ENCODE results near the gene PLCH2.

The PLCH2 gene

DNA sequence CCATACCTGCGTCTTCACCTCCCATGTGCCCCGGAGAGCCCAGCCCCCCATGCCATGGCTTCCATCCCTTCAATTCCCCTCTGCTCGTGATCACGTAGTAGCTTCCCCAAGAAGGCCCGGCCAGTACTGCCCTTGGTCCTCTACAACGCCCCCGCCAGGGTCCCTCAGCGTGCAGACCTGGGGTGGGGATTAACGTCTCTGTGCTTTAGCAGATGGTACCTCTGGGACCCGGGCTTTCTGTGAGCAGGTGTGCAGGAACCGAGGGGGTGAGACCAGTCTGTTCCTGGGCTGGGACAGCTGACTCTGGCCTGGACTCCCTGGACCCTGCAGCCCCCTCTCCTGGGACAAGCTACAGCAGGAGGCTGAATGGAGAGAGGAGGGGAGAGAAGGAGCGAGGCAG, 1.2 kb downstream of the PLCH2 start:
- DNase-seq (ENCODE audit: insufficient read length, low spot score) = no peak
- FAIRE-seq = no peak

DNA sequence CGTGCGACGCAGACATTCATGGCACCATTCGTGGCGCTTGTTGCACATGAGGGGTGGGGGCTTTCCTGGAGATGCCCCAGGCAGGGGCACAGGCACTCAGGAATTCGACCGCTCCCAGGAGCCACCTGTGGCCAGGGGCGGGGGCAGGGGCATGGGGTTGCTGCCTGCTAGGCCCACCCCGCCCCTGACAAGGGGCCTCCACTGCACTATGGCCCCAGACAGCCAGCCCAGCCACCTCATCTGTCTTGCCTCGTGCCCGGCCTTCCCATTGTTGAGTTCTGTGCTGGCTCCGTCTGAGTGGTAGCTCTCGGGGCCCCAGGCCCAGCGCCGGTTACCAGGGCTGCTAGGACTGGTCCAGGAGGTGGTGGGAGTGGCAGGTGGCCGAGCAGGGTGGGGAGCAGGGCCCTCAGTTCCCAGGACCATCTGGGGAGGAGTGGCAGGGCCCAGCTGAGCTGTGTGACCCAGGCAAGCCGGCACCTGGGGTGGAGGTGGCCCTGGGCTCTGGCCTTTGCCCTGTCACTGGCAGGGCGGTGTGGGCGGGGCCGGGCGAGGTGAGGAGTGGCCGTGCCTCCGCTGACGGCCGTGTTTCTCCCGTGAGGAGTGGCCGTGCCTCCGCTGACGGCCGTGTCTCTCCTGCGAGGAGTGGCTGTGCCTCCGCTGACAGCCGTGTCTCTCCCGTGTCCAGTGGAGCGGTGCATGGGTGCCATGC, 1.9 kb downstream of the PLCH2 start:
- no peak for FAIRE-seq

DNA sequence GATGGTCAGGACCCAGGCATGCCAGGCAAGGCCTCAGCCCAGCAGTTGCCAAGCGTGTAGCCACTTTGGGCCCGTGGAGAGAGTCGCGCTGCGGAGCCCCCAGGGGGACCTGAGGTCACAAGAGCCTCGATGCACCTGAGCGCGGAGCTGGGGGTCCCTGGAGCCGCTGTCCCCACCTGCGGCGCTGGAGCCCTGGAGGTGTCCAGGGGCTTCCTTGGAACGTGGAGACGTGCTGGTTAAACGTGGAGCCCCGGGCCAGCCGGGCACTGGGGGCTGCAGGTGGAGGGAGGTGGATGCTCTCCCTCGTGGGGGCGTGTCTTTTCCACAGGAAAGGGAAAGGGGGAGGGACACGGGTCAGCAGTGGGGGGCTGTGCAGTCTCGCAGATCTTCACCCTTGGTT, 3.1 kb downstream of the PLCH2 start:
- FAIRE-seq (no peak), DNase-seq (ENCODE audit: insufficient read length, low spot score) (no peak)

More for the DNA sequence above, 1.9 kb downstream of the PLCH2 start:
- DNase-seq (ENCODE audit: insufficient read length, low spot score) = no peak

DNA sequence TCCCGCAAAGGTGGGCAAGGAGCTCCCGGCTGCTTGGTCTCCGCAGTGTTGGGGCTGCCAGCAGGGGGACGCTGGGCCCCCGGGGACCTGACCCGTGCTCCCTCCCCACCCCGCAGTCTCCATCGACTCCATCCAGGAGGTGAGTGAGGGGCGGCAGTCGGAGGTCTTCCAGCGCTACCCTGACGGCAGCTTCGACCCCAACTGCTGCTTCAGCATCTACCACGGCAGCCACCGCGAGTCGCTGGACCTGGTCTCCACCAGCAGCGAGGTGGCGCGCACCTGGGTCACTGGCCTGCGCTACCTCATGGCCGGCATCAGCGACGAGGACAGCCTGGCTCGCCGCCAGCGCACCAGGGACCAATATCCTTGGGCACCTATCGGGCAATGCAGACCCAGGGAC, 3.5 kb downstream of the PLCH2 start:
- FAIRE-seq (no peak), DNase-seq (ENCODE audit: insufficient read length, low spot score) (no peak)

DNA sequence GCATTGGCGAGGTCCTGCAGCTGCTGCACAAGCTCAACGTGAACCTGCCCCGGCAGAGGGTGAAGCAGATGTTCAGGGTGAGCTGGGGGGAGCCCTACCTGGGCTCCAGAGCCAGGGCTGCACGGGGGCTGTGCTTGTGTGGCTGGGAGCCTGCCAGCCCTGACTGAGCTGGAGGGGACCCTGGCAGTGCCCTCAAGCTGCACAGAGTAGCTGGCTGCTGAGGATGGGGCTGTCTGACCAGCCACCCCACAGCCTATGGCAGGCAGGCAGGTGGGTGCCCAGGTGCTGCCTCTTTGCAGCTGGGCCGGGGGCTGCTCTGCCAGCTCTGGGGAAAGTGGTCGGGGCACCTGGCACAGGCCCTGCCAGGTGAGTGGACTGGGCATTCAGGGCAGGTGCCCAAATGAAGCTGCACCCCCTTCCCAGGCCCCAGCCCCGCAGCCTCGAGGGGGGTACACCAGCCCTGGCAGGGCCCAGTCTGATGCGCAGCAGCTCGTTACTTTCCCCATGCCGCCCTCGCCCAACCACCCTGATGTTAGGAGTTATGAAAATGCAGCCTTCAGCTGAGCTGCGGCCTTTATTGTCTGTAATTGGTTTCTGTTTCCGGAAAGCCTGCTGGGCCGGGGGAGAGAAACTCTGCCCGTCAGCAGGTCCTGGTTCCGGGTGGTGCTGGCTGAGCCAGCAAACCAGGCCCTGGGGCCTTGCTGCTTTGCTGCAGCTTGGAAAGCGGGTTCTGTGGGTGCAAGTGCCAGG, 4.3 kb downstream of the PLCH2 start:
- FAIRE-seq = no peak
- no peak for DNase-seq (ENCODE audit: insufficient read length, low spot score)

DNA sequence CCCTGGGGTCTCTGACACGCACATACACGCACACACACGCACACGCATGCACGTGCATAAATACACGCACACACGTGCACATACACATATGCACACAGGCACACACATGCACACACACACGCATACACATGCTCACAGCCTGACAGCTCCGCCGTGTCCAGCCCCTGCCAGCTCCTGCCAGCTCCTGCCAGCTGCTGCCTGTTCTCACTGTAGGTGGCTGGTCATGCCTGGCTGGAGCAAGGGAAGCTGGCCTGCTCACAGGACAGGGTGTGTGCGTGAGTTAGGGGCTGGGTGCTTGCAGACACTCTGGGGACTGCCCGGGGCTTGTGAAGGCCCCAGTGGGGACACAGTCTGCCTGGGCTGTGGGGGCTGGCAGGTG, 4.9 kb downstream of the PLCH2 start:
- DNase-seq (ENCODE audit: insufficient read length, low spot score) = no peak
- no peak for FAIRE-seq

DNA sequence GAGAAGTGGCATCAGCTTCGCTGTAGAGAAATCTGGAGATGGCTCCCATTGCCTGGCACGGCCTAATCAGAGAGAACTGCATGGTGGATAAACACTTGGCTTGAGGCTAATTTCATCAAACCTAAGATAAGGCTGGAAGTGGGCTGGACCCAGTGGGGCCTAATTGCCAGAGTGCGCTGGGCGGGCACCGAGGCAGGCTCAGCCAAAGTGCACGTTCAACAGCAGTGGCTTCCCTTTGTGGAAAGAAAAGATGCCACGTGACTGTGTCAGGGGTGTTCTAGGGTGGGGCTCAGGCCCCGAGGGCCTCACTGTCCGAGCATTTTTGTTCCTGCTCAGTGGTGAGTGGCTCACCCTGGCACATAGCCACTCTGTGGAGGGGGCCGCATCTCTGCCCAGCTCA, 5.8 kb downstream of the PLCH2 start:
- no peak for FAIRE-seq
- DNase-seq (ENCODE audit: insufficient read length, low spot score) = no peak

DNA sequence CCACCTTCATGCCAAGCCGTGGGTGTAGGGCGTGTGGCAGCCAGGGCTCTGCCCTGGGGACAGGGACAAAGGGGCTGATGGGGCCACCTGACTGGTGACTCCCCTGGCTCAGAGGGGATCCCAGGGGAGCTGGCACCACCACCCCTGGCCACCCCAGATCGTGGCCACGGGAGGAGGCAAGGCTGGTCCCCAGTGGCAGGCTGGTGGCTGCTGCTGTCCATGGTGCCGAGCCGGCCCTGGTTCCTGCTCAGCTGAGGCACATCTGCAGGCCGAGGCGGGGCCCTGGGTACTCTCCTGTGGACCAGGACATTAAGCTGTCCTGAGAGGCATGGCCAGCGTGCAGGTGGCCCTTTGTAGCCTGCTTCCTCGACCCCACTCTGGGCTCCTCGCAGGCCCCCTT, 6.5 kb downstream of the PLCH2 start:
- FAIRE-seq = no peak
- no peak for DNase-seq (ENCODE audit: insufficient read length, low spot score)

DNA sequence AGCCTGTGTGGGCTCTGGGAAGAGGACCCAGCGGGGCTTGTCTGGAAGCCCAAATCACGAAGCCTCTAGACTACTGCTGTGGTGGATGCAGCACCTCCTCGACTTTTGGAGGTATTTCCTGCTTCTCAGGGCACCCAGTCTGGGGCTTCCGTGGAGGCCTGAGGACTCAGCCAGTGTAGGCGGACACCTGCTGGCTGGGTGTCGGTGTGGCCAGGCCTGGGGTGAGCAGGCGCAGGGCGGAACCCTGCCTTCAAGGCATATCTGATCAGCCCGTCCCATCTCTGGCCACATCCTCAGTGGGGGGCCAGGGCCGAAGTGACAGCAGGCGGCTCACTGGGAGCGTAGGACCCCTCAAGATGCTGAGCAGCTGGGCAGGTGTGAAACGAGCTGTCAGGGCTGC, 6.9 kb downstream of the PLCH2 start:
- no peak for FAIRE-seq
- DNase-seq (ENCODE audit: insufficient read length, low spot score) = no peak

DNA sequence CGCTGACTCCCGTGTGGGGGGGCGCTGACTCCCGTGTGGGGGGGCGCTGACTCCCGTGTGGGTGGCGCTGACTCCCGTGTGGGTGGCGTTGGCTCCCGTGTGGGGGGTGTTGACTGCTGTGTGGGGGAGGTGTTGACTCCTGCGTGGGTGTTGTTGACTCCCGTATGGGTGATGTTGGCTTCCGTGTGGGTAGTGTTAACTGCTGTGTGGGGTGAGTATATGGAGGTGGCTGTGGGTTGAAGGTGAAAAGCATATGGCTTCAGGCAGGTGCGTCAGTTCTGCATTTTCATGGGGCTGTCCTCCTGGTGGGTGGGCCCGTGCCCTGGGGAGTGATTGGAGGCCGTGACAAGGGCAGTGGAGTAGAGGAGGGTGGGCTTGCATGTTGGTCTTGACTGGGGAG, 7.9 kb downstream of the PLCH2 start:
- DNase-seq (ENCODE audit: insufficient read length, low spot score) (no peak), FAIRE-seq (no peak)

DNA sequence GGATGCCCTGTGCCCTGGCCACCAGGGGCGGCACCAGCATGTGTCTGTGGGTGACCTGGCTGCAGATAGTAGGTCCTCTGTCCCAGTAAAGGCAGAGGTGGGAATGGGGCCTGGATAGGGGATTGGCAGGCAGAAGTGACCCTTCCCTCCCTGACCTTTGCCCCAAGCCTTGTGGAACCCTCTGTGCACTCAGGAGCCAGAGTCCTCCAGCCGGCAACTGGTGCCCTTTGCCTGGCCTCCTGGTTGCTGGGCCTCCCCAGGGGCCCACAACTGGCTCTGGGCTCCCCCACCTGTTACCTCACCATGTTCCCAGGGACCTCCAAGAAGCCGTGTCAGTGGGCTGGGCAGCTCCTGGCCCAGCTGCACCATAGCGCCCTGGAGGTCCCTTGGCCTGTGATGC, 10.0 kb downstream of the PLCH2 start:
- no peak for FAIRE-seq

DNA sequence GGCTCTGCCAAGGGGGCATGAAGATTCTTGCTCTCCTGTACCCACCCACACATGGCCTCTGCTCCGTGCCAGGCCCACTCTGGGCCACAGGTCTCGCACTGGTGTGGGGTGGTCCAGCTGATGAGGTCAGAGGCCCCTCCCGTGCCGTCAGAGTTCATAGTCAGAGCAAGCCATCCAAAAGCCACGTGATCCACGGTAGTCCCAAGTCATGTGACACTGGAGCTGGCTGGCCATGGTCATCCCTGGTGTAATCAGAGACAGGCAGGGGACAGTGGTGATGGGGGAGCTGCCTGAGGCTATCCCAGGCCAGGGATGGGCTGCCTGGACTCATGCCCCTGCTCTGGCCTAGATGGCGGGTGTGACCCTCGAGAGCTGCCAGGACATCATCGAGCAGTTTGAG, 10.5 kb downstream of the PLCH2 start:
- DNase-seq (ENCODE audit: insufficient read length, low spot score) (no peak), FAIRE-seq (no peak)

More for the DNA sequence above, 10.0 kb downstream of the PLCH2 start:
- no peak for DNase-seq (ENCODE audit: insufficient read length, low spot score)

DNA sequence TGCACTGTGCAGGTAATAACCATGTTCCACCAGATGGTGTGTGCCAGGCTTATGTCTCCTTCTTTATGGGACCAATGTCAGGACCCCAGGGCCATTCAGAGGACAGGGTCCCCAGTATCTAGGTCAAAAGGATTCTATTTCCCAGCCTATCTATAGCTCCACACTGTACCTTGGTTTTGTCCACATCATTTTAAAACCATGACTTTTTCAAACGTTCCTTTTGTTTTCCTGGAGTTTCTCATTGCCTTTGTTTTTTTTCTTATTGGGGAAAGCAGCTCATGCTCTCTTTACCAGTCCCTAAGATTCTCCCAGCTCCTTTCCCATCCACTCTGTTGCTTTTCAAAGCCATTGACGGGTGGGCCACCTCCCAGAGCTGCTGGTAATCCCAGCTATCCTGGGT, 12.6 kb downstream of the PLCH2 start:
- DNase-seq (ENCODE audit: insufficient read length, low spot score) = no peak
- no peak for FAIRE-seq

DNA sequence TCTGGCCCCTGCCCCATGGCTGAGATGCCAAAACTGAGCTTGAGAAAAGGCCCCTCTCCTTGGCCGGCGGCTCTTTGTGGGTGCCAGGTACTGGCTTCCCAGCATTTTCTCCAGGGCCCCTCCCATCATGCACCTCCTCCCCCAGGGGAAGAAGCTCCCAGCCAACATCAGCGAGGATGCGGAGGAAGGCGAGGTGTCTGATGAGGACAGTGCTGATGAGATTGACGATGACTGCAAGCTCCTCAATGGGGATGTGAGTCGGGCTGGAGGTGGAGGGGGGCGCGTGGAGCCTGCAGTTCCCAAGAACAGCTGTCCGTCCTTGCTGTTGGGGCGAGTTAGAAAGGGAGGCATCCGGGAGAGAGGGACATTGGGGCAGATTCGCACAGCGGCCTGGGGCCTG, 13.5 kb downstream of the PLCH2 start:
- DNase-seq (ENCODE audit: insufficient read length, low spot score) (no peak), FAIRE-seq (no peak)

DNA sequence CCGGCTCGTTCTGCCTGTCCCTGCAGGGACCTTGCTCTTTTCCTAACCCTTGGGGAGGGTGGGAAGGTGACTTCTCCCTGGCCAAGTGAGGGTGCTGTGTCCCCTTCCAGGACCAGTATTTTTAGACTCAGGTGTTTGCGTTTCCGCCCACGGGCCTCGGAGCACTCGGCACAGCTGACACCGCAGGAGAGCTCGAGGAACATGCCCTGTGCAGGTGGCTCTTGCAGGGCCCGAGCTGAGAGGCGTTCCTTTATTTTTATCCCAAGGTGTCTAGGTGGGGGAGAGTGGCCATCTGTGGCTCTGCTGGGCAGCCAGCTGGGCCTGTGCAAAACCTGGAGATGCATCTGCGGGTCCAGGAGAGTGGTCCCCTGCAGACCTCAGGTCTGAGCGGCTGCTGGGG, 16.0 kb downstream of the PLCH2 start:
- no peak for FAIRE-seq
- no peak for DNase-seq (ENCODE audit: insufficient read length, low spot score)

DNA sequence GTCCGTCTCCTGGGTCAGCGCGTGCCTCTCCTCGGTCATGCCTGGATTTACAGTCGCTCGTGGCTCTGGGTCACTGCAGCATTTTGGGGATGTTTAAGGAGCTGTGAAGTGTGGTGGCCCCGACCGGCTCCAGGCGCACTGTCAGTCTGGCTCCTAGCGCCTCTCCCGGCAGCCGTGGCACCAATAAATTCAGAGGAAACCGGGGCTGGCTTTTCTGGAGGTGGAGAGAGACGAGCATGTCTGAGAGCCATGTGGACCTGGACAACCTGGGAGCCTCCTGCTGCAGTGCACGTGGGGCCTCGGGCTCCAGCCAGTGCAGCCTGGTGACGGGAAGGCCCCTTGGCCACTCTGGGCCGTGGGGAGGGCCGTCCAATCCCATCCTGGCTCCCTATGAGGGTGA, 17.1 kb downstream of the PLCH2 start:
- FAIRE-seq (no peak), DNase-seq (ENCODE audit: insufficient read length, low spot score) (no peak)

DNA sequence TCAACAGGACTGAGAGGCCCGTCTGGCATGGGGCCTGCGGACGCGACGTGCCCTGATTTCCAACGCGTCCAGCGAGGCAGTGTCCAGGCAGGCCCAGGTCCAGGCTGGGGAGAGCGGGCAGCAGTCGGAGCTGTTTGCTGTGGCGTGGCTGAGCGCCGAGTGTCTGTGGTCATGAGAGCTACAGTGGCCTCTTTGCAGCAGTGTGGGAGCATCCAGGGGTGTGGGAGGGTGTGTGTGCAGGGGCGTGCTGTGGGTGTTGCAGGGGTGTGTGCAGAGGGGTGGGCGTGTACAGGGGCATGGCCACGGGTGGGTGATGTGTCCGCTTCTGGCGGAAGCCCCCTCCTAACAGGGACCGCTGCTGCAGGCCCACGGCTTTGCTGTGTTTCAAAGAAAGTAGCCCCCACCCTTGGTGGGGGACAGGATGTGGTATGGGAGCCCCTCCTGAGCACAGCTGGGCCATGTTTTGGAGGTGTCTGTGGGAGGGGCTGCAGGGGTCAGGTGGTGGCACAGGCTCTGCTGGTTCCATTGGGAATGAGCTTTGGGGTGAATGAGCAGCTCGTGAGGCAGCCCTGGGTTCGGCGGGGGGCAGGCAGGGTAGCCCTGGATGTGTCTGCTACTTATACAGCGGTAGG, 17.7 kb downstream of the PLCH2 start:
- no peak for DNase-seq (ENCODE audit: insufficient read length, low spot score)
- no peak for FAIRE-seq

DNA sequence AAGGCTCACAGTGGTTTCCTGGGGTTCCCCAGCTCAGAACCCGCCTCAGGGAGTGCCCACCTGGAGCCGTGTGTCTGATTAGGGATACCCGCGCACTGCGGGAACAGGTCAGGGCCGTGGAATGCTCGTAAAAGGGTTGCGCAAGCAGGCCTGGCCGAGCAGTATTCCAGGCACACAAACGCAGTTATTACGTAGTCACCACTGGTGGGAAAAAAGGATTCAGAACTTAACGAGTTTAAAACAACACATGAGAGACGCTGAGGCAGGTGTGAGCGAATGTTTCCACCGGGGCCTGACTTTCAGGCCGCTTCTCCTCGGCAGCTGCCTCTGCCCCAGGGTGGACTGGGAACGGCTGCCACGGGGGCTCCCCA, 18.2 kb downstream of the PLCH2 start:
- DNase-seq (ENCODE audit: insufficient read length, low spot score) (no peak), FAIRE-seq (no peak)

DNA sequence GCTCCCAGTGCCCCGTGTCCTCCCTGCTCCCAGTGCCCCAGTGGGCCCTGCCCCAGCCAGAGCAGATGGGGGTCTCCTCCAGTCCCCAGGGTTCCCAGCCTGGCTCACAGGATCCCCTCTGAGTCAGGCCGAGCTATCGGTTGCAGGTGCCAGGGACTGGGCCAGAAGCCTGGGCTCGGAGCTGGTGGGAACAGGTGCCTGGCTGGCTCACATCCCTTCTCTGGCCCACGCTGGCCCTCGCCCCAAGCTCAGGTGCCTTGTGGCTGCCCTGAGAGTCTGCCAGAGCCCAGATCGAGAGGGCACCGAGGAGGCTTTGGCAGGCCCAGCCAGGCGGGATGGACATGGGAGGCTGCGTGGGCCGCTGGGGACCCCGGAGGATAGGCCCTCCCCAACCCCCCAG, 18.9 kb downstream of the PLCH2 start:
- no peak for FAIRE-seq
- no peak for DNase-seq (ENCODE audit: insufficient read length, low spot score)

DNA sequence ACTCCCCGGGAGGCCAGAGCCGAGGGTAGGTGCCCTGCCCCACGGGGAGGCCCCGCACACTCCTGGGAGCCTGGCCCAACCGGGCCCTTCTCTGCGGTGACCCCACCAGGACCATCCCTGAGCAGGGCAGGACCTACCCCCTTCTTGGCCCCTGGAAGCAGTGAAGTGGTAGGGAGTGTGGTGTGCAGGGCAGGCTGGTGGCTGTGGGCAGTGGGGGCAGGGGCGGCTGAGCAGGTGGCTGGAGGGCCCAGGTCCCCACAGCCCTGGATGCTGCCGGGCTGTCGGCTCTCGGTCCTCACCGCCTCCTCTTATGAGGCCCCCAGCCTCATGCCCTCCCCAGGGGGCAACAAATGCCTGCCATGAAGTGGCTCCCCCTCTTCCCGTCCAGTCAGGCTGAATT, 19.5 kb downstream of the PLCH2 start:
- FAIRE-seq = no peak
- no peak for DNase-seq (ENCODE audit: insufficient read length, low spot score)

DNA sequence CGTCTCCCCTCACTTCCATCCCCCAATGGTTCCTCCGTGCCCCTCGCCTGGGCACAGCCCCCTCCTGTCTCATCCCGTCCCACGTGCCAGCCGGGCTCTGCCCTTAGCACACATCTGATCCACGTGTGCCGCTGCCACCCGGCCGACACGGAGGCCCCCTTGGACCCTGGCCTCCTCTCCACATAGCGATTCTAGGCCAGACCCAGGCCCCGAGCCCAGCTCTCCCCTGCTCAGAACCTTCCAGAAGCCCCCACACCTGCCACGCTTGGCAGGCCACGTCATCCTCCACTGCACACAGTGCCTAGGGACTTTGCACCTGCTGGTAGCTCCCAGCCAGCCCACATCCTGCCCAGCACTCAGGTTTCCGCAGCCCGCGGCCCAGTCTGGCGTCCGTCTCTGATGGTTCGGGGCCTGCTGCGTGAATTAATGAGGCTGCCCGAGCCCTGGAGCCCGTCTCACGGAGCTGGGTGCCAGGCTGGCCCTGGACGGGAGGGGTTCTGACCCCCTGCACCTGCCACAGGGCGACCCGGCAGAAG, 20.1 kb downstream of the PLCH2 start:
- FAIRE-seq (peak; percentile 93), DNase-seq (ENCODE audit: insufficient read length, low spot score) (peak; percentile 94)

DNA sequence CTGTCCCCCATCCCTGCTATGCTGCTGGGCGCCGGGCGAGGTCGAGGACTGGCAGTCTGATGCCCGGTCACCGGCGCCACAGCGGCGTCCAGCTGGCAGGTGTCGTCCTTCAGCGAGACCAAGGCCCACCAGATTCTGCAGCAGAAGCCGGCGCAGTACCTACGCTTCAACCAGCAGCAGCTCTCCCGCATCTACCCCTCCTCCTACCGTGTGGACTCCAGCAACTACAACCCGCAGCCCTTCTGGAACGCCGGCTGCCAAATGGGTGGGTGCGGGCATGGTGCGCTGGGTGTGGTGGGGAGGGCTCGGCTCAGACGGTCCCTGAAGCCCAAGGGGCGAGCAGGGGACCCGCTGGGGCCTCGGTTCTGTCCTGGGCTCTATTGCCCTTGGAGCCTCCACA, 20.7 kb downstream of the PLCH2 start:
- FAIRE-seq = no peak
- no peak for DNase-seq (ENCODE audit: insufficient read length, low spot score)

Measured in GM19239 (cell line).